ENCODE data around the gene MLLT10.

Gene MLLT10

GRCh38 chr10:21648040-21648439 lies 114.0 kb downstream of the MLLT10 start:
- no peak for DNase-seq

GRCh38 chr10:21649454-21649872 lies 115.4 kb downstream of the MLLT10 start:
- DNase-seq, result peak in 1 of 5 experiments; percentile 74

- no peak for DNase-seq
These were observed 116.3 kb downstream of the MLLT10 start for GRCh38 chr10:21650353-21650752.

GRCh38 chr10:21655236-21655635 lies 121.2 kb downstream of the MLLT10 start:
- no peak for DNase-seq

GRCh38 chr10:21655687-21656086 lies 121.7 kb downstream of the MLLT10 start:
- DNase-seq, result no peak

DNA sequence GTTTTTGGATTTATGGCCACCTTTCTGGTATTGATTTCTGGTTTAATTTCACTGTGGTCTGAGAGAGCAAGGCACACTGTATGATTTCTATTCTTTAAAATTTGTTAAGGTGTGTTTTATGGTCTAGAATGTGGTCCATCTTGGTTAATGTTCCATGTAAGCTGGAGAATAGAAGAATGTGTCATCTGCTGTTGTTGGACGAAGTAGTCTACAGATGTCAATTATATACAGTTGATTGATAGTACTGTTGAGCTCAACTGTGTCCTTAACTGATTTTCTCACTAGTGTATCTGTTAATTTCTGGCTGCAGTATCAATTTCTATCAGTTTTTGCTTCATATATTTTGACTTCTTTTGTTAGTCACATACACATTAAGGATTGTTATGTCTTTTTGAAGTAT lies 127.1 kb downstream of the MLLT10 start:
- no peak for DNase-seq

DNA sequence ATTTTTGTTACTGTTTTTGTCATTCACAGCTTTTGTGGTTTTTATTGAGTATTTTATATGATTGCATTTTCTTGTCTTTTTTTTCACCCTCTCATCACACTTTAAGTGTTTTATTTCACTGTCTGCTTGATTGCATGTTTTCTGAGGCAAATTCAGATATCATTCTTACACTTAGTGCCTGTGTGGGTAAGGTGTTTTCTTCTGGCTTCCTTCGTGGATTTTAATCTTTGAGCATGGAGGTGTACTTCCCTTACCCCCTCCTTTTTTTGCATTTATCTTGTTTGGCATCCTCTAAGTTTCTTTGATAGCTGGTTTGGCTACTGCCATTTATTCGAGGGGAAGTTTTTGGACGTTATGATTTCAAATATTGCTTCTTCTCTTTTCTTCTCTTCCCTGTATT lies 127.9 kb downstream of the MLLT10 start:
- DNase-seq, result peak in 1 of 5 experiments; percentile 10

- DNase-seq, result no peak
These were observed 128.6 kb downstream of the MLLT10 start for GRCh38 chr10:21662635-21663034.

DNA sequence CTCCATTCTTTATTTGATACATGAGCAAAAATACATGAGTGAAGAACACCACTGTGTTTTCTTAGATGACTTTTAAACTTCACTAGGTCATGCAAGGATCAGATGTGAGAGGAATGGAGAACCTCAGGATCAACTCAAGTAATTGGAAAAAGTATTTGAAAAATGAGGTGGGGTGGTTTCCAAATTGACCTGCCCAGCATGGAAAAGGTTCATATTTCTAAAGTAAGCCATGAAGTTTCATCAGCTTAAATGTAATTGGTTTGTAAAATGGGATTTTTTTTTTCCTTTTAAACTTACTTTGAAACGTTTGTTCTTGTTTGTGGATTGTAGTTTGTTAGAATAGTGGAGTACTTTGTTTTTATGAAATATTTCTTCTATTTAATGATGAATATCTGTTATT lies 134.8 kb downstream of the MLLT10 start:
- DNase-seq, result no peak

- no peak for DNase-seq
These were observed 136.4 kb downstream of the MLLT10 start for GRCh38 chr10:21670391-21670790.

DNA sequence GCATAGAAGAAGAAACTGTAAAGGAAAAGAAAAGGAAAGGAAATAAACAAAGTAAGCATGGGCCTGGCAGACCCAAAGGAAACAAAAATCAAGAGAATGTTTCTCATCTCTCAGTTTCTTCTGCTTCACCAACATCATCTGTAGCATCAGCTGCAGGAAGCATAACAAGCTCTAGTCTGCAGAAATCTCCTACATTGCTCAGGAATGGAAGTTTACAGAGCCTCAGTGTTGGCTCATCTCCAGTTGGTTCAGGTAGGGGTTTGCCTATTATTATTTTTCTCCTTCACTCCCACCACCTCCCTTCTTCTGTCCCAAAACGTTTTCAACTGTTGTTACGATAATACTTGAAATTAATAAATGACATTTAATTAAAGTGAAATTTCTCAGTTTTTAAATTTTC lies 139.6 kb downstream of the MLLT10 start:
- DNase-seq, result no peak

GRCh38 chr10:21675157-21675796 lies 141.2 kb downstream of the MLLT10 start:
- peak in 4 of 5 experiments; percentile 2 to 35 (median 8) for DNase-seq

DNA sequence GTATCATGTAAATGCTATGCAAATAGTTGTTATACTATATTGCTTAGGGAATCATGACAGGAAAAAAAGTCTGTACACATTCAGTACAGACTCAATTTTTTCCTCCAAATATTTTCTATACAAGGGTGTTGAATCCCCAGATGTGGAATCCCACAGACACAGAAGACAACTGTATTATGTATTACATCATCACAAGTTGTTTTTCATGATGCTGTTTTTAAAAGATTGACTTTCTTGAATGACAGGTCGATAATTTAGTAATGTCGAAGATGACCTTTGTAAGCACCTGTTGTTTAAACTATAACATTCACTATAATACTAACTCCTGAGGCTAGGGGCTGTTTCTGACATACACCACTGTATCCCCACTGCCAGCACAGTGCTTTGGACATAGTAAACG lies 143.5 kb downstream of the MLLT10 start:
- no peak for DNase-seq

GRCh38 chr10:21681156-21681555 lies 147.1 kb downstream of the MLLT10 start:
- DNase-seq, result no peak

GRCh38 chr10:21687266-21688008 lies 153.4 kb downstream of the MLLT10 start:
- no peak for DNase-seq

GRCh38 chr10:21688009-21688332 lies 153.9 kb downstream of the MLLT10 start:
- no peak for DNase-seq

DNA sequence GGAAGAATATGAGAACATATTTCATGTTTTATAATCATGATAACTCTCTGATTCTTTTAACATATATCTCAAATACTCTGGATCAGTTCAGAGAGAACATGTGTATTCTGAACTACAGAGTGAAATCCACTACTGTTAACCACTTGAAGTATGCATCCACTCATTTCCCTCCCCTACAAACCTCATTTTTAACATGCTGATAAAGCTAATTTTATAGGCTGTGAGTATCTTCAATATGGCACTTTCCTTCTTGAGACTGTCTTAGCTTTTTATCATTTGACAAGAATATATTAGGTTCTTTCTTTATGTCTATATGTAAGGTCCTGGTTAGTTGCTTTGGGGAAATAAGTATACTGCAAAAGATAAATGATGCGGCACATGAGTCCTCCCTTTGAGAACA lies 154.8 kb downstream of the MLLT10 start:
- DNase-seq, result no peak

DNA sequence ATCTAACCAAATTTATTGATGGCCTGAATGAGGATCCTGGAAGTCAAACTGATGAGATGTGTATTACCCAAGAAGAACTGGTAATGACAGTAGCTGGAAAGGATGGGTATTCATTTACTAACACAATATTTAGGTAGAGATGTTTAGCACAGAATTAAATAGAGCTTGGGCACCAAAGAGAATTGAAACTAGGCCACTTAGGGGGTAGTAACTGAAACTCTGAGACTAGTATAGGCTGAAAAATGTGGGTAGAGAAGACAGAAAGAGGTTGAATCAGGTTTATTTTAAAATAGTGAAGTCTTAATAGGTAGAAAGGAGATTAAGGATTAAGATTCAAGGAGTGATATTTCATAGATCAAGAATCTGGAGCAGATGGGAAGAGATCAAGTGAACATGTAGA lies 155.8 kb downstream of the MLLT10 start:
- DNase-seq, result no peak

DNA sequence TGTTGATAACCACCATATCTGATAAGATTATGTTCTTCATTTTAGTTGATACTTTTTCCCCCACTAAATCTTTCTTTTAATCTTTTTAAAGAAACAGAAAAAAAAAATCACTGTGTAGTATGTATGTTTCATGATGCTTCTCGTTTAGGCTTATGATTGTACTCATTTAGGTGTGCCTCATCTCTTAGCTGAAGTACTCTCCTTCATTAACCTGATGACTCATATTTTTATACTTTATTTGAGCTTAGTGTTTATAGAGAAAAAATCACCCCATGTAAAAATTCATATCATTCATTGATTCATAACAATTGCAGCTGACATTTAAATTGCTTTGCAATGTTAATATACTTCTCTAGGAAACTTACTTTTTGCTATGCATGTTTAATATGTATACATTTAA lies 158.9 kb downstream of the MLLT10 start:
- DNase-seq, result no peak

- no peak for DNase-seq
These were observed 159.4 kb downstream of the MLLT10 start for GRCh38 chr10:21693418-21693817.

- DNase-seq, result no peak
These were observed 160.6 kb downstream of the MLLT10 start for GRCh38 chr10:21694631-21695030.

DNA sequence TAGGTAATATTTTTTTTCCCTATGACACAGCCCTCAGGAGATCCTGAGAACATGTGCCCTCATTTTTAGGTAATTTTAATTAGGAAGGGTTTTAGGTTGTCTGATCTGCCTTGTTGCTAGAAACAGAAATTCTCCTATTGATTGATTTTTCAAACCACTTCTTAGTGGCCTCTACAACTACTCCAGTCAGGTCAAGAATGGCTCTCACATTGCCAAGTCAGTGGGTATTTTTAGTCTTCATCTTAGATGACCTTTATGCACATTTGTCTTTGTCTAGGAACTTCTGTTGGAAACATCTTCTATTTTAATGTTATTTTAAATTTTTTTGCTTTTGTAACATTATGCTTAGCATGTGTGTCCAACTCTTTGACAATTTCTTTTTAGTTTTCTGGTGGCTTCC lies 162.3 kb downstream of the MLLT10 start:
- no peak for DNase-seq

- no peak for DNase-seq
These were observed 165.5 kb downstream of the MLLT10 start for GRCh38 chr10:21699575-21699974.

- peak in 1 of 5 experiments; percentile 11 for DNase-seq
These were observed 166.4 kb downstream of the MLLT10 start for GRCh38 chr10:21700474-21700873.

Measured in T-helper 2 cell (primary cell).